HUES48 (cell line): Measurements from ENCODE around the gene MTSS2.

Source experiments
- H3K27ac ChIP-seq: one replicate; pipeline ENCODE4 v1.7.0; 2013; ENCODE audit warnings: low read depth, low read length, inconsistent platforms
- H3K27me3 ChIP-seq: 2 replicates; pipeline ENCODE4 v1.6.1; 2013; ENCODE audit warnings: mild to moderate bottlenecking, low read length; ENCODE audit not compliant: control insufficient read depth, insufficient read depth
- H3K36me3 ChIP-seq: 2 replicates; pipeline ENCODE4 v1.6.1; 2013; ENCODE audit warnings: low read length; ENCODE audit not compliant: control insufficient read depth, insufficient read depth
- H3K4me1 ChIP-seq: 2 replicates; pipeline ENCODE4 v1.6.1; 2013; ENCODE audit warnings: mild to moderate bottlenecking, low read length; ENCODE audit not compliant: control insufficient read depth, insufficient read depth
- H3K4me3 ChIP-seq: 2 replicates; pipeline ENCODE4 v1.5.1; 2013; ENCODE audit warnings: mild to moderate bottlenecking, low read depth, low read length
- H3K9ac ChIP-seq: 2 replicates; pipeline ENCODE4 v1.6.1; 2013; ENCODE audit warnings: mild to moderate bottlenecking, low read depth, low read length, moderate library complexity
- H3K9me3 ChIP-seq: 2 replicates; pipeline ENCODE4 v1.6.1; 2013; ENCODE audit warnings: low read length; ENCODE audit not compliant: control insufficient read depth, insufficient read depth

MTSS2 gene

DNA sequence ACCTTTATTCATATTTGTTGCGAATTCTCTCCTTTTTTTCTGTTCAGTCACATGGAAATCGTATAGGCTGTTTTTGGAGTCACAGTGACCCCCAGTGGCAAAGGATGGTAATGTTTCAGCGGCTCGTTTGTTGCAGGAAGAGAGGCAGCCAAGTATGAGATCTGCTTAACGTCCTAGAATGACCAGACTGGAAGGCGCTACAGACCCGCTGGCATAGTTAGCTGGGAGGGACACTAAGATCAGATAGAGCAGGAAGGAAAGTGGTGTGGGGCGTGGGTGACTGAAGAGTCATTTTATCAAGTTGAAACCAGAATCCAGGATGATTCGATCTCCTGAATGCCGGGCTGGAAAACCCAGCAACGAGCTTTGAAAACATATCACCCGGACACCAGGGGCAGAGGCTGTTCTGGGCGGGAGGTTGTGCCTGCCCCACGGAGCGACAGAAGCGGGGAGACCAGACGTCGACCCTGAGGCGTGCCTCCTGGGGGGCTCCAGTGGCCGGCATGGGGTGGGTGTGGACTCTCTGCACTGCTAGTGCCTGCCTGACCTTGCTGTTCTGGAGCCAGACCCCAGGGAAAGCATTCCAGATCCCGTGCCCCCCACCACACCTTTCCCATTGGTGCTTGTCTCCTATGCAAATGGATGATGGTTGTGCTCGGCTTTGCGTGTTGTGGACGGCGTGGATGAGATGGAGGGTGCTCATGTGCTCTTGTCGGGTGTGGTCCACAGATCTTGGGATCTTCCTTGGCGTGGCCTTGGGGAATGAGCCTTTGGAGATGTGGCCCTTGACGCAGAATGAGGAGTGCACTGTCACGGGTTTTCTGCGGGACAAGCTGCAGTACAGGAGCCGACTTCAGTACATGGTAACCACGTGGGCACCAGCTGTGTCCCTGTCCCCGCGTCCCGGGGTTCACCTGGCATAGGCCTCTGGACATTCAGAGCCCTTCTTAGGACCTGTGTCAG, 31.8 kb downstream of the MTSS2 start:
- H3K27me3 ChIP-seq = no peaks in the 10 kb centered on the region
- no peak overlapping the region for H3K27ac ChIP-seq
- peaks cover 4% of the 10 kb centered on the region; the same call in 1 of the 2 replicates for H3K4me1 ChIP-seq
- no peak overlapping the region for H3K9ac ChIP-seq
- H3K9me3 ChIP-seq = no peaks in the 10 kb centered on the region
- no peak overlapping the region for H3K4me3 ChIP-seq
- H3K36me3 ChIP-seq = no peaks in the 10 kb centered on the region

- no peaks in the 10 kb centered on the region for H3K9me3 ChIP-seq
- no peaks in the 10 kb centered on the region for H3K36me3 ChIP-seq
- peaks cover 4% of the 10 kb centered on the region; the same call in 1 of the 2 replicates for H3K4me1 ChIP-seq
- H3K9ac ChIP-seq = no peak overlapping the region
- H3K27me3 ChIP-seq = no peaks in the 10 kb centered on the region
- no peak overlapping the region for H3K27ac ChIP-seq
- H3K4me3 ChIP-seq = no peak overlapping the region
Measured at GRCh38 chr16:70653406-70653805, 32.4 kb downstream of the MTSS2 start.

DNA sequence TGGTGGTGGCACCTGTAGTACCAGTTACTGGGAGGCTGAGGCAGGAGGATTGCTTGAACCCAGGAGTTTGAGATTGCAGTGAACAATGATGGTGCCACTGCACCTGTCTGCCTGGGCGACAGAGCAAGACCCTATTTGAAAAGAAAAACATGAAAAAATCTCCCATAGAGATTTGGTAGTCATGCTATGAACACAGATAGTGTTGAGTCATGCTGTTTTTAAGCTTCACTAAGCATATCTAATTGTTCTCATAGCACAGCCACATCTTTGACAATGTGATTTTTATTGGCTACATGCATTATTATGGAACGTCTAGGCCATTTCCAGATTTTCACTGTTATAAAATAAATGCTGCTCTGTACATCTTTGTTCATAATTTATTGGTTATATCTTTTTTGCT, 33.5 kb downstream of the MTSS2 start:
- Histone ChIP-seq H3K36me3 (no peaks in the 10 kb centered on the region), H3K9me3 (no peaks in the 10 kb centered on the region)

GRCh38 chr16:70651524-70651923, 34.3 kb downstream of the MTSS2 start:
- no peaks in the 10 kb centered on the region for H3K9me3 ChIP-seq
- no peak overlapping the region for H3K4me3 ChIP-seq
- no peak overlapping the region for H3K27ac ChIP-seq
- 0 out of 2 replicates have a peak, but pooled peaks cover 3% of the 10 kb centered on the region for H3K36me3 ChIP-seq
- H3K4me1 ChIP-seq = peaks cover 4% of the 10 kb centered on the region; the same call in 1 of the 2 replicates
- H3K9ac ChIP-seq = no peak overlapping the region
- H3K27me3 ChIP-seq = no peaks in the 10 kb centered on the region

More for the DNA sequence above, 33.5 kb downstream of the MTSS2 start:
- no peak overlapping the region for H3K9ac ChIP-seq
- H3K27ac ChIP-seq = no peak overlapping the region
- no peak overlapping the region for H3K4me3 ChIP-seq
- H3K27me3 ChIP-seq = no peaks in the 10 kb centered on the region
- peaks cover 4% of the 10 kb centered on the region; the same call in 1 of the 2 replicates for H3K4me1 ChIP-seq

- H3K9me3 ChIP-seq = no peaks in the 10 kb centered on the region
- H3K36me3 ChIP-seq = 0 out of 2 replicates have a peak, but pooled peaks cover 3% of the 10 kb centered on the region
- H3K27ac ChIP-seq = no peak overlapping the region
- no peak overlapping the region for H3K9ac ChIP-seq
- no peaks in the 10 kb centered on the region for H3K27me3 ChIP-seq
- peaks cover 4% of the 10 kb centered on the region; the same call in 1 of the 2 replicates for H3K4me1 ChIP-seq
- no peak overlapping the region for H3K4me3 ChIP-seq
Measured at GRCh38 chr16:70650216-70650615, 35.6 kb downstream of the MTSS2 start.

GRCh38 chr16:70649300-70649699, 36.6 kb downstream of the MTSS2 start:
- Histone ChIP-seq H3K36me3 (0 out of 2 replicates have a peak, but pooled peaks cover 3% of the 10 kb centered on the region), H3K9ac (no peak overlapping the region), H3K4me3 (no peak overlapping the region), H3K4me1 (peaks cover 4% of the 10 kb centered on the region; the same call in 1 of the 2 replicates), H3K27ac (no peak overlapping the region), H3K27me3 (no peaks in the 10 kb centered on the region), H3K9me3 (no peaks in the 10 kb centered on the region)

GRCh38 chr16:70648606-70649005, 37.2 kb downstream of the MTSS2 start:
- H3K4me3 ChIP-seq = no peak overlapping the region
- H3K9ac ChIP-seq = no peak overlapping the region
- peaks cover 4% of the 10 kb centered on the region; the same call in 1 of the 2 replicates for H3K4me1 ChIP-seq
- no peaks in the 10 kb centered on the region for H3K9me3 ChIP-seq
- no peak overlapping the region for H3K27ac ChIP-seq
- no peaks in the 10 kb centered on the region for H3K27me3 ChIP-seq
- H3K36me3 ChIP-seq = 0 out of 2 replicates have a peak, but pooled peaks cover 3% of the 10 kb centered on the region

DNA sequence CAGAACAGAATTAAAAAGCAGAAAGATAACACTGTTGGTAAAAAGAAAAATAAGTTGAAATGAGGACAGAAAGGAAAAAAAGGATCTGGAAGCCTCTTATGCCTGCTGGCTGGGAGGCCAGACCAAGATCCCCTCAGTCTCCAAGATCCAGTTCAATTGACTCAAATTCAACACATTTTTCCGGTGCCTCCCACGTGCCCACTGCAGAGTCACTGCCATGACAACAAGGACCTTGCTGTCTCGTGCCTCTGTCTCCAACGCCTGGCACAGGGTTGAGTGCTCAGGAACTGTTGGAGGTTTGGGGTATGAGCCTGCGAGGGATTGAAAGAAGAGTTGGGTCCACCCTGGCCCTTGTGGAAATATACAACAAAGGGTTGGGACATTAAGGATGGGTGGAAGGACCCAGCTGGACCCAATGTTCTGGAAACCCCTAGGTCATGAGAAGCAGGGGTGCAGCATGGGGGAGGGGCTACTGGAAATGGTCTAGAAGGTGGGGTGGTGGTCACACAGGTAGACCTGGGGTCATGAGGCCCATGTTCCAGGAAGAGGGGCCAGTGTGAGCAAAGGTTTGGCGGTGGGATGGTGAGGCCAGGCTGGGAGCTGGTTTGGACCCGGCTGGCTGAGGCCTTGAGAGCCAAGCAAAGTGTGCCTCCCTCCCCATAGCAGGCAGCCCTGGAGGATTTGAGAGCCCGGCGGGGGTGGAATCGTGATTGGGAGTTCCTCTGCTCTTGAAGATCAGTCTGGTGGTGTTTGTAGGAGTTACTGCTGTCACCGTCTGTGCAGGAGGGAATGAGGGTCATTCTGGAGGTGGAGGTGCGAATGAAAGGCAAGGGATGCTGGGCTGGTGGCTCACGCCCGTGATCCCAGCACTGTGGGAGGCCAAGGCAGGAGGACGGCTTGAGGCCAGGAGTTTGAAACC, 38.2 kb downstream of the MTSS2 start:
- 0 out of 2 replicates have a peak, but pooled peaks cover 3% of the 10 kb centered on the region for H3K36me3 ChIP-seq
- H3K9ac ChIP-seq = no peak overlapping the region
- H3K4me1 ChIP-seq = peaks cover 4% of the 10 kb centered on the region; the same call in 1 of the 2 replicates
- H3K27me3 ChIP-seq = no peaks in the 10 kb centered on the region
- no peak overlapping the region for H3K4me3 ChIP-seq
- no peaks in the 10 kb centered on the region for H3K9me3 ChIP-seq
- H3K27ac ChIP-seq = no peak overlapping the region

- no peak within 1 kb of the TSS for H3K4me3 ChIP-seq
- no peaks in the 10 kb centered on the region for H3K9me3 ChIP-seq
- 0 out of 2 replicates have a peak, but pooled peaks cover 3% of the 10 kb centered on the region for H3K36me3 ChIP-seq
- no peak within 1 kb of the TSS for H3K27ac ChIP-seq
- H3K4me1 ChIP-seq = peaks cover 4% of the 10 kb centered on the region; the same call in 1 of the 2 replicates
- no peaks in the 10 kb centered on the region for H3K27me3 ChIP-seq
- H3K9ac ChIP-seq = no peak within 1 kb of the TSS
Measured at GRCh38 chr16:70646260-70647241, 39.3 kb downstream of the MTSS2 start, which contains the start of gene IL34. TSS of gene IL34 (plus strand) at chr16:70646559. CDS start at chr16:70646948, 389 bp downstream.
